GM12878 (cell line): ENCODE results near the gene TPD52L3. TPM values are rescaled to one million over a fixed set of nuclear protein-coding genes. Genes with fewer than 3 reads are reported as not detected.

Experiments
- ATAC-seq: fragments of 200-7000 bp; cut with Tn5 transposase; 3 replicates; pipeline ENCODE4 v1.9.1; 2020; ENCODE audit warnings: mild to moderate bottlenecking, moderate library complexity
- BruUV-seq: library from RNA; stranded (reverse); fragments of 400-500 nt; replicated peaks from 2 replicates; lab custom pipeline; 2021; lab: Mats Ljungman, UMichigan
- CTCF ChIA-PET: fragments of 300-600 bp; sonication (Branson Sonifier 250); formaldehyde crosslinking; extraction: SDS; loops from one replicate; lab custom pipeline; 2021; ENCODE audit warnings: inconsistent platforms; lab: Yijun Ruan, JAX
- POLR2A ChIA-PET: fragments of 350-600 bp; formaldehyde crosslinking; extraction: SDS; loops from one replicate; lab custom pipeline; 2021; ENCODE audit warnings: inconsistent platforms; lab: Charles Lee
- RAD21 ChIA-PET: fragments of 300-600 bp; sonication (Branson Sonifier 250); formaldehyde crosslinking; loops from one replicate; lab custom pipeline; 2023; ENCODE audit warnings: antibody characterized with exemption; ENCODE audit not compliant: unreplicated experiment; lab: Charles Lee
- SMC1A ChIA-PET: fragments of 300-600 bp; sonication (Branson Sonifier 250); formaldehyde crosslinking; loops from one replicate; lab custom pipeline; 2023; ENCODE audit not compliant: unreplicated experiment, uncharacterized antibody; lab: Charles Lee
- DNase-seq: peaks from one replicate; pipeline ENCODE4 v3.0.0-alpha.2; 2011; ENCODE audit warnings: low read depth, low spot score
- FAIRE-seq: peaks from 3 replicates; lab custom pipeline; 2011; peaks lifted over from hg19 to GRCh38; lab: Jason Lieb, UNC
- H2AFZ ChIP-seq: 2 replicates; pipeline ENCODE4 v1.6.0; 2011; ENCODE audit warnings: low read depth, low read length, control low read depth; ENCODE audit not compliant: control insufficient read depth
- H3K27ac ChIP-seq: 2 replicates; pipeline ENCODE4 v1.5.1; 2011; ENCODE audit warnings: control low read depth; ENCODE audit not compliant: control insufficient read depth, insufficient read depth
- H3K27me3 ChIP-seq, 2 experiments: replicated peaks in 1 of 2; 2 replicates each; pipeline versions ENCODE4 v1.6.0 to v1.6.1; 2011; ENCODE audit warnings: low read length in 1 of 2; ENCODE audit not compliant: control insufficient read depth in 2 of 2, insufficient read depth in 2 of 2
- H3K36me3 ChIP-seq, 2 experiments: 2 replicates each; pipeline ENCODE4 v1.5.1; 2011; ENCODE audit warnings: low read length in 1 of 2; ENCODE audit not compliant: control insufficient read depth in 2 of 2, insufficient read depth in 2 of 2
- H3K4me1 ChIP-seq: 2 replicates; pipeline ENCODE4 v1.6.1; 2011; ENCODE audit warnings: mild to moderate bottlenecking, low read length, moderate library complexity, mixed read lengths; ENCODE audit not compliant: control insufficient read depth, insufficient read depth
- H3K4me2 ChIP-seq: 2 replicates; pipeline ENCODE4 v1.6.0; 2011; ENCODE audit warnings: control low read depth; ENCODE audit not compliant: control insufficient read depth, insufficient read depth
- H3K4me3 ChIP-seq: fragments of 200-600 bp; sonication (generic); 2 replicates; pipeline ENCODE4 v1.5.1; 2016
- H3K79me2 ChIP-seq: 2 replicates; pipeline ENCODE4 v1.6.0; 2011; ENCODE audit warnings: low read length; ENCODE audit not compliant: control insufficient read depth, insufficient read depth
- H3K9ac ChIP-seq: 2 replicates; pipeline ENCODE4 v1.8.0; 2011; ENCODE audit warnings: low read length, control low read depth, mixed read lengths; ENCODE audit not compliant: control insufficient read depth, insufficient read depth
- H3K9me3 ChIP-seq: replicated peaks from 3 replicates; pipeline ENCODE4 v1.5.1; 2011; ENCODE audit warnings: mild to moderate bottlenecking, low read length; ENCODE audit not compliant: control insufficient read depth, insufficient read depth
- H4K20me1 ChIP-seq: 2 replicates; pipeline ENCODE4 v1.6.0; 2011; ENCODE audit not compliant: control insufficient read depth, insufficient read depth
- BHLHE40 ChIP-seq, 2 experiments: fragments of 450-650 bp in 1 of 2; IDR thresholded peaks; 2 replicates each; pipeline ENCODE4 v1.6.1; 2011 to 2017; ENCODE audit warnings: low read depth in 2 of 2, borderline replicate concordance in 1 of 2, improper control_type of control experiment in 1 of 2, low read length in 1 of 2, mild to moderate bottlenecking in 1 of 2
- E2F4 ChIP-seq: IDR thresholded peaks from 2 replicates; pipeline ENCODE4 v1.6.1; 2012; ENCODE audit warnings: low read depth, low read length, improper control_type of control experiment
- E2F8 ChIP-seq: fragments of 450-650 bp; IDR thresholded peaks from 2 replicates; pipeline ENCODE4 v1.6.1; 2018; ENCODE audit warnings: mild to moderate bottlenecking, low read depth, moderate library complexity; ENCODE audit not compliant: partially characterized antibody
- E4F1 ChIP-seq: fragments of 450-650 bp; IDR thresholded peaks from 2 replicates; pipeline ENCODE4 v1.6.1; 2018; ENCODE audit warnings: borderline replicate concordance, mild to moderate bottlenecking; ENCODE audit not compliant: partially characterized antibody
- EZH2 ChIP-seq: IDR thresholded peaks from 2 replicates; pipeline ENCODE4 v1.6.1; 2012; ENCODE audit warnings: low read depth, mild to moderate bottlenecking, control low read depth, inconsistent platforms, low read length, borderline replicate concordance; ENCODE audit not compliant: control insufficient read depth
- HDAC6 ChIP-seq: fragments of 200-600 bp; sonication (generic); IDR thresholded peaks from one replicate; pipeline ENCODE4 v1.8.0; 2017; ENCODE audit warnings: antibody characterized with exemption; ENCODE audit not compliant: unreplicated experiment
- MYC ChIP-seq: IDR thresholded peaks from 2 replicates; pipeline ENCODE4 v1.6.1; 2011; ENCODE audit warnings: mild to moderate bottlenecking, low read length, moderate library complexity, inconsistent platforms; ENCODE audit not compliant: insufficient read depth, insufficient replicate concordance, insufficient read length, severe bottlenecking
- RAD21 ChIP-seq: IDR thresholded peaks from 2 replicates; pipeline ENCODE4 v1.6.1; 2011; ENCODE audit warnings: mild to moderate bottlenecking, low read depth, low read length, moderate library complexity; ENCODE audit not compliant: insufficient read depth
- RCOR1 ChIP-seq: conservative IDR thresholded peaks from 2 replicates; pipeline ENCODE4 v1.6.1; 2012; ENCODE audit warnings: low read depth, low read length, improper control_type of control experiment
- STAT3 ChIP-seq: IDR thresholded peaks from 2 replicates; pipeline ENCODE4 v1.6.1; 2011; ENCODE audit warnings: low read depth, low read length, improper control_type of control experiment
- TBL1XR1 ChIP-seq: IDR thresholded peaks from 2 replicates; pipeline ENCODE4 v1.6.1; 2012; ENCODE audit warnings: low read depth, low read length, improper control_type of control experiment
- USF2 ChIP-seq: IDR thresholded peaks from 2 replicates; pipeline ENCODE4 v1.6.1; 2011; ENCODE audit warnings: low read depth, low read length, improper control_type of control experiment, borderline replicate concordance
- YY1 ChIP-seq: IDR thresholded peaks from 2 replicates; pipeline ENCODE4 v1.6.1; 2011; ENCODE audit warnings: low read depth, mild to moderate bottlenecking, low read length
- ZNF24 ChIP-seq: fragments of 450-650 bp; IDR thresholded peaks from 2 replicates; pipeline ENCODE4 v1.6.1; 2017; ENCODE audit warnings: antibody characterized with exemption, mild to moderate bottlenecking
- WGBS: methylation state at CpG from one replicate; pipeline ENCODE4 v1.1.6; 2016; ENCODE audit warnings: low lambda C conversion rate; ENCODE audit not compliant: insufficient replicate concordance, insufficient coverage; ENCODE audit errors: missing lambda C conversion rate; 5-methylcytosine and 5-hydroxymethylcytosine counted together
- in situ Hi-C: fragments of 300-500 bp; cut with MboI; formaldehyde crosslinking; loops from 9 replicates; pipeline ENCODE4 v1.14.3; 2018; ENCODE audit warnings: mixed read lengths
- intact Hi-C: fragments of 100-400 bp; cut with micrococcal nuclease; formaldehyde crosslinking; loops from one replicate; pipeline ENCODE4 v1.14.2; 2022; ENCODE audit not compliant: unreplicated experiment
- polyA plus RNA-seq, 11 experiments: library from polyadenylated mRNA; depleted of rRNA in 4 of 11; unstranded in 6 of 11; stranded (reverse) in 5 of 11; fragments of >200 nt; fragmentation: Nextera tagmentation in 4 of 11; fragmentation: Illumina TruSeq in 1 of 11; extraction: Ambion mirVana in 4 of 11; extraction: Trizol in 1 of 11; gene quantifications; 1 replicate in 1 of 11; 2 replicates in 10 of 11; pipeline versions ENCODE4 v1.2.1 to v1.2.3, GENCODE V29; 2011 to 2016; ENCODE audit warnings: inconsistent platforms in 2 of 11, missing spikeins in 2 of 11, low read depth in 1 of 11
- total RNA-seq, 4 experiments: library from RNA; depleted of rRNA in 3 of 4; stranded (reverse); fragments of >200 nt in 3 of 4; fragmentation: Illumina TruSeq in 1 of 4; extraction: Trizol in 1 of 4; gene quantifications; 2 replicates each; pipeline versions ENCODE4 v1.2.1 to v1.2.3, GENCODE V29; 2013 to 2021

The TPD52L3 gene
- total and polyA plus RNA-seq, 10 of the 15 experiments (the other 5 are each of a cell fraction or from before 2014, with no cell fraction given): not detected

GRCh38 chr9:6354072-6354686 is 26.0 kb downstream of the TPD52L3 start:
- no peak overlapping the region for H3K27ac ChIP-seq
- DNase-seq (peak; percentile 45), ATAC-seq (peak; percentile 95), FAIRE-seq (no peak)
- peak overlapping the region; percentile 11 for H2AFZ ChIP-seq
- no TSS peak for BruUV-seq
- H3K79me2 ChIP-seq: no peaks in the 10 kb centered on the region
- H3K9ac ChIP-seq: no peak overlapping the region
- ChIA-PET CTCF (interaction anchor here (0.8 to 7.4 kb wide), 31 partner anchors 12 to 473 kb away, joined by 3 to 123 read pairs (median 4); partner anchors contain the start of gene UHRF2), RAD21 (interaction anchor here (0.7 to 5.3 kb wide), 12 partner anchors 58 to 385 kb away, joined by 3 to 41 read pairs (median 10); partner anchors contain the start of gene UHRF2), SMC1A (interaction anchor here (0.8 to 5.4 kb wide), 21 partner anchors 11 to 397 kb away, joined by 3 to 84 read pairs (median 6); partner anchors contain the start of gene UHRF2), POLR2A (no interaction called here)
- H3K4me1 ChIP-seq: peaks cover 15% of the 10 kb centered on the region
- H3K9me3 ChIP-seq: no peaks in the 10 kb centered on the region
- intact Hi-C loops (loop anchor here (1.0 to 10.0 kb wide), 6 partner anchors 59 to 381 kb away; partner anchors contain the start of gene UHRF2), in situ Hi-C loops (loop anchor here (5.0 kb wide), 1 partner anchor 213 kb away; no protein-coding TSS in a partner anchor)
- 16% methylated on average over 3 of the region's 3 CpGs for WGBS
- no peak overlapping the region for H3K4me3 ChIP-seq
- H4K20me1 ChIP-seq: no peaks in the 10 kb centered on the region
- no peaks in the 10 kb centered on the region for H3K36me3 ChIP-seq
- H3K4me2 ChIP-seq: no peak overlapping the region
- no peaks in the 10 kb centered on the region for H3K27me3 ChIP-seq
- TF ChIP-seq E4F1: no peak
- no peak for TF ChIP-seq E2F4
- no peak for TF ChIP-seq USF2
- no peak for TF ChIP-seq RCOR1
- TF ChIP-seq MYC: no peak
- TF ChIP-seq EZH2: no peak
- no peak for TF ChIP-seq TBL1XR1
- no peak for TF ChIP-seq BHLHE40 (IDR thresholded peaks at IDR 0.05; ENCODE audit: borderline replicate concordance in 1 of 2, low read depth in 2 of 2, low read length in 1 of 2)
- no peak for TF ChIP-seq STAT3
- TF ChIP-seq ZNF24: 0 out of 2 replicates have a peak, but pooled peaks have one; percentile 6
- TF ChIP-seq YY1: 0 out of 2 replicates have a peak, but pooled peaks have one; percentile 40
- no peak for TF ChIP-seq E2F8
- TF ChIP-seq HDAC6: no peak
- TF ChIP-seq RAD21: peak; percentile 85
